ENCODE measurements around the gene NPY4R2. TPM values are rescaled to one million over a fixed set of nuclear protein-coding genes. Genes with fewer than 3 reads are reported as not detected.
"Not testable (repeated sequence)": the region's sequence is repeated elsewhere in the genome, so short reads cannot be mapped to it uniquely, and the experiment has no call there.

The NPY4R2 gene
- polyA plus RNA-seq, 1 donor = 0.10 TPM

GRCh38 chr10:47933462-47933861 is 15.0 kb downstream of the NPY4R2 start:
- DNase-seq = not testable (repeated sequence)

- not testable (repeated sequence) for DNase-seq
These were observed 18.3 kb downstream of the NPY4R2 start for GRCh38 chr10:47936772-47937228.

GRCh38 chr10:47937634-47938033 is 19.2 kb downstream of the NPY4R2 start:
- DNase-seq = not testable (repeated sequence)

- DNase-seq = not testable (repeated sequence)
These were observed 22.4 kb downstream of the NPY4R2 start for GRCh38 chr10:47940821-47941220.

GRCh38 chr10:47941379-47941778 is 22.9 kb downstream of the NPY4R2 start:
- not testable (repeated sequence) for DNase-seq

- DNase-seq = not testable (repeated sequence)
These were observed 24.0 kb downstream of the NPY4R2 start for GRCh38 chr10:47942351-47943019.

GRCh38 chr10:47943328-47943727 is 24.9 kb downstream of the NPY4R2 start:
- DNase-seq = not testable (repeated sequence)

- DNase-seq = not testable (repeated sequence)
These were observed 29.0 kb downstream of the NPY4R2 start for GRCh38 chr10:47947424-47947823.

- DNase-seq = not testable (repeated sequence)
These were observed 38.7 kb downstream of the NPY4R2 start for GRCh38 chr10:47957158-47957557.

- not testable (repeated sequence) for DNase-seq
These were observed 41.2 kb downstream of the NPY4R2 start for GRCh38 chr10:47959677-47960076.

- not testable (repeated sequence) for DNase-seq
These were observed 42.2 kb downstream of the NPY4R2 start for GRCh38 chr10:47960699-47961098.

GRCh38 chr10:47962785-47963184 is 44.3 kb downstream of the NPY4R2 start:
- DNase-seq = not testable (repeated sequence)

- DNase-seq = not testable (repeated sequence)
These were observed 46.0 kb downstream of the NPY4R2 start for GRCh38 chr10:47964280-47965063.

GRCh38 chr10:47968988-47969387 is 50.5 kb downstream of the NPY4R2 start:
- not testable (repeated sequence) for DNase-seq

- not testable (repeated sequence) for DNase-seq
These were observed 51.6 kb downstream of the NPY4R2 start for GRCh38 chr10:47970047-47970446.

- DNase-seq = not testable (repeated sequence)
These were observed 53.1 kb downstream of the NPY4R2 start for GRCh38 chr10:47971598-47971997.

- DNase-seq = not testable (repeated sequence)
These were observed 53.6 kb downstream of the NPY4R2 start for GRCh38 chr10:47972077-47972476.

Other genes with a start within 250 kb of the NPY4R2 start
- 1.3 TPM for gene SYT15B, start 155.1 kb upstream of the NPY4R2 start, polyA plus RNA-seq (ENCODE audit: insufficient read length)
- not detected for gene FAM25C, start 81.1 kb downstream of the NPY4R2 start, polyA plus RNA-seq (ENCODE audit: insufficient read length)

Measured in hindlimb muscle (tissue), 1 donor.